Measurements from ENCODE around the gene RNF182.

Gene RNF182

GRCh38 chr6:13917141-13917540 is 7.6 kb upstream of the RNF182 start:
- no peak for TF ChIP-seq CTCF (IDR thresholded peaks at IDR 0.05; ENCODE audit: extremely low read depth, missing control alignments)
- DNase-seq (ENCODE audit: low spot score) = no peak

- no peak for TF ChIP-seq CTCF (IDR thresholded peaks at IDR 0.05; ENCODE audit: extremely low read depth, missing control alignments)
- DNase-seq (ENCODE audit: low spot score) = no peak
These were observed 6.0 kb upstream of the RNF182 start for GRCh38 chr6:13918686-13919250.

GRCh38 chr6:13919861-13920260 is 4.9 kb upstream of the RNF182 start:
- no peak for DNase-seq (ENCODE audit: low spot score)

GRCh38 chr6:13920552-13920951 is 4.2 kb upstream of the RNF182 start:
- DNase-seq (ENCODE audit: low spot score) = no peak
- no peak for TF ChIP-seq CTCF (IDR thresholded peaks at IDR 0.05; ENCODE audit: extremely low read depth, missing control alignments)

More at GRCh38 chr6:13919861-13920260, 4.9 kb upstream of the RNF182 start:
- TF ChIP-seq CTCF (IDR thresholded peaks at IDR 0.05; ENCODE audit: extremely low read depth, missing control alignments) = no peak

- no peak for TF ChIP-seq CTCF (IDR thresholded peaks at IDR 0.05; ENCODE audit: extremely low read depth, missing control alignments)
- no peak for DNase-seq (ENCODE audit: low spot score)
These were observed 2.0 kb upstream of the RNF182 start for GRCh38 chr6:13922750-13923149.

GRCh38 chr6:13923527-13924145 is 1.1 kb upstream of the RNF182 start:
- peak; percentile 16 for DNase-seq (ENCODE audit: low spot score)
- no peak for TF ChIP-seq CTCF (IDR thresholded peaks at IDR 0.05; ENCODE audit: extremely low read depth, missing control alignments)

GRCh38 chr6:13924146-13924948 is 405 bp upstream of the RNF182 start:
- DNase-seq (ENCODE audit: low spot score) = peak; percentile 34
- TF ChIP-seq CTCF (IDR thresholded peaks at IDR 0.05; ENCODE audit: extremely low read depth, missing control alignments) = no peak
